Measurements from ENCODE around the gene LZTS2. TPM values are rescaled to one million over a fixed set of nuclear protein-coding genes. Genes with fewer than 3 reads are reported as not detected.
A peak's percentile ranks its signal among the peaks of the same experiment; 100 is the strongest.

The LZTS2 gene
- polyA plus RNA-seq, 10 donors, result 37.8 to 59.7 (median 52.7) TPM

- no peak for DNase-seq
These were observed 12.2 kb downstream of the LZTS2 start for GRCh38 chr10:101011517-101012423.

GRCh38 chr10:101012525-101013364, 13.1 kb downstream of the LZTS2 start:
- peak; percentile 80 to 89 (median 89) for DNase-seq

GRCh38 chr10:101013365-101013825, 13.8 kb downstream of the LZTS2 start:
- no peak for DNase-seq

- DNase-seq, result peak in 2 of 3 donors; percentile 79 to 82
These were observed 14.7 kb downstream of the LZTS2 start for GRCh38 chr10:101014230-101014884.

- no peak for DNase-seq
These were observed 15.5 kb downstream of the LZTS2 start for GRCh38 chr10:101014966-101015581.

- no peak for DNase-seq
These were observed 16.0 kb downstream of the LZTS2 start for GRCh38 chr10:101015582-101015973.

GRCh38 chr10:101016814-101017213, 17.2 kb downstream of the LZTS2 start:
- DNase-seq, result no peak

GRCh38 chr10:101018118-101018599, 18.6 kb downstream of the LZTS2 start:
- DNase-seq, result peak in 1 of 3 donors; percentile 49

- DNase-seq, result peak in 2 of 3 donors; percentile 70 to 87
These were observed 19.2 kb downstream of the LZTS2 start for GRCh38 chr10:101018600-101019439.

- no peak for DNase-seq
These were observed 19.8 kb downstream of the LZTS2 start for GRCh38 chr10:101019440-101019703.

- DNase-seq, result no peak
These were observed 20.9 kb downstream of the LZTS2 start for GRCh38 chr10:101020427-101021075.

GRCh38 chr10:101021239-101021638, 21.6 kb downstream of the LZTS2 start:
- DNase-seq, result no peak

GRCh38 chr10:101021692-101022251, 22.2 kb downstream of the LZTS2 start:
- no peak for DNase-seq

- DNase-seq, result no peak
These were observed 23.5 kb downstream of the LZTS2 start for GRCh38 chr10:101022967-101023705.

GRCh38 chr10:101027106-101027720, 27.6 kb downstream of the LZTS2 start:
- DNase-seq, result no peak

GRCh38 chr10:101028446-101029337, 29.1 kb downstream of the LZTS2 start:
- DNase-seq, result no peak

GRCh38 chr10:101029520-101030295, 30.1 kb downstream of the LZTS2 start:
- no peak for DNase-seq
